Measurements from ENCODE around the gene PTGDS. TPM values are rescaled to one million over a fixed set of nuclear protein-coding genes. Genes with fewer than 3 reads are reported as not detected.
A peak's percentile ranks its signal among the peaks of the same experiment; 100 is the strongest.

Gene PTGDS
- total RNA-seq, 2 donors from 2014 or later = 15.9 to 26.1 TPM

DNA sequence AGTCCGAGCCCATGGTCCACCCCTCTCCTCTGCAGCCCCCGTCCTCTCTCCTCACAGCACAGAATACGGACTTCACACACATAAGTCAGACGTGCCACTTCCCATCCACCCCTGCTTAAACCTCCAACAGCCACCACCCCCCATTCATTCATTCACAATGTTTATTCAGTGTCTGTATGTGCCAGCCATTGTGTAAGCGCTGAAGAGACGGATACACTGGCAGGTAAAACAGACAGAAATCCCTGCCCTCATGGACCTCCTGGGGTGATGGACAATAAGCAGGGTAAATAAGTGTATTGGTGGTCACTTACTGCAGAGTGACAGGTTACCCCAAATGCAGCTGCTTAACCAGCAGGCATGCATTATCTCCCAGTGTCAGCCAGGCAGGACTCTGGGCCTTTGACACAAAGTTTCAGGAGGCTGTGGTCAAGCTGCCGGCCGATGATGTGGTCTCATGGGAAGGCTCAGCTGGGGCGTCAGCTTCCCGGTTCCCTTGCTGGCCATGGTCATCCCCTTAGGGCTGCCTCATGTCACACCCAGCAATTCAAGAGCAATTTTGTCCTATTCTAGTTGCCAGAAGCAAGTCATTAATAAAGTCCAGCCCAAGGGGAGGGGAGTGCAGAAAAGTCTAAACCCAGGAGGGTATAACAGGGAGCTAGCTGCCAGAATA, 13.1 kb downstream of the PTGDS start:
- intact Hi-C loops (cut with DNase I) = no loop called here
- H3K36me3 ChIP-seq = no peaks in the 10 kb centered on the region
- no peak overlapping the region for H3K27ac ChIP-seq
- no peak for DNase-seq
- no peaks in the 10 kb centered on the region for H3K9me3 ChIP-seq
- peaks cover 10% of the 10 kb centered on the region for H3K27me3 ChIP-seq
- H3K4me1 ChIP-seq = peaks cover 4% of the 10 kb centered on the region
- no peak overlapping the region for H3K9ac ChIP-seq (ENCODE audit: low read depth in 2 of 2, low read length in 2 of 2)
- TF ChIP-seq, protein P1, sequence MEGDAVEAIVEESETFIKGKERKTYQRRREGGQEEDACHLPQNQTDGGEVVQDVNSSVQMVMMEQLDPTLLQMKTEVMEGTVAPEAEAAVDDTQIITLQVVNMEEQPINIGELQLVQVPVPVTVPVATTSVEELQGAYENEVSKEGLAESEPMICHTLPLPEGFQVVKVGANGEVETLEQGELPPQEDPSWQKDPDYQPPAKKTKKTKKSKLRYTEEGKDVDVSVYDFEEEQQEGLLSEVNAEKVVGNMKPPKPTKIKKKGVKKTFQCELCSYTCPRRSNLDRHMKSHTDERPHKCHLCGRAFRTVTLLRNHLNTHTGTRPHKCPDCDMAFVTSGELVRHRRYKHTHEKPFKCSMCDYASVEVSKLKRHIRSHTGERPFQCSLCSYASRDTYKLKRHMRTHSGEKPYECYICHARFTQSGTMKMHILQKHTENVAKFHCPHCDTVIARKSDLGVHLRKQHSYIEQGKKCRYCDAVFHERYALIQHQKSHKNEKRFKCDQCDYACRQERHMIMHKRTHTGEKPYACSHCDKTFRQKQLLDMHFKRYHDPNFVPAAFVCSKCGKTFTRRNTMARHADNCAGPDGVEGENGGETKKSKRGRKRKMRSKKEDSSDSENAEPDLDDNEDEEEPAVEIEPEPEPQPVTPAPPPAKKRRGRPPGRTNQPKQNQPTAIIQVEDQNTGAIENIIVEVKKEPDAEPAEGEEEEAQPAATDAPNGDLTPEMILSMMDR (IDR thresholded peaks at IDR 0.05) = no peak
- H3K4me3 ChIP-seq = no peak overlapping the region

DNA sequence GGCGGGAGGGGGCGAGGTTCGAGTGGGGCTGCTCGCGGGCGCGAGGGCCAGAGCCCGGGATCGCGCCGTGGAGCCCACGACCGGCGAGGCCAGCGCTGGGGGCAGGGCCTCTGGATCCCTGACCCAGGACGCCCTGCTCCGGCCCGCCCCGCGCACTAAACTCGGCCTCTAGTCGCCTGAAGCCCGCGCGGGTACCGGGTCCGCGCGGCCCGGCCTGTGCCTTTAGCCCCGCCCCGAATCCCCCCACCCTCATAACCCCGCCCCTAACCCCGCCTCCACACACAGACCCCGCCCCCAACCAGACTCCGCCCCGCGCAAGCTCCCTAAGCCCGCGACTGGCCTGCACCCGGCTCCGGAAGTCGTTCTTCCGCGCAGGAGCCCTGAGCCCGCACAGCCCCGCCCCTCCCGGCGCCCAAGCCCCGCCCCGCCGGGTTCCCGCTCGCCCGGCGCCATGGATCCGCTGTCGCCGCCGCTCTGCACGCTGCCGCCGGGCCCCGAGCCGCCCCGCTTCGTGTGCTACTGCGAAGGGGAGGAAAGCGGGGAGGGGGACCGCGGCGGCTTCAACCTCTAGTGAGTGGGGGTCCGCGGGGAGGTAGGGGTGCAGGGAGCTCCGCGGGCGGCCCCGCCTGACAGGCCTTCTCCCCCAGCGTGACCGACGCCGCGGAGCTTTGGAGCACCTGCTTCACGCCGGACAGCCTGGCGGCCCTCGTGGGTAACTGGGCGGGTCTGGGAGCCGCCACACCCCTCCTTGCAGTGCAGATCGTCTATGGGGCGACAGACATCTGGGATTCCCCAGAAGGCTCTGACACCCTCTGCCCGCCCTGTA, 14.9 kb downstream of the PTGDS start, which contains the start of gene PAXX:
Gene PAXX (plus strand): TSS at position 430 of the 826 bp plus-strand sequence. CDS start 22 bp downstream, at position 452.
- intact Hi-C loops (cut with DNase I) = no loop called here
- peaks cover 15% of the 10 kb centered on the region for H3K4me1 ChIP-seq

DNA sequence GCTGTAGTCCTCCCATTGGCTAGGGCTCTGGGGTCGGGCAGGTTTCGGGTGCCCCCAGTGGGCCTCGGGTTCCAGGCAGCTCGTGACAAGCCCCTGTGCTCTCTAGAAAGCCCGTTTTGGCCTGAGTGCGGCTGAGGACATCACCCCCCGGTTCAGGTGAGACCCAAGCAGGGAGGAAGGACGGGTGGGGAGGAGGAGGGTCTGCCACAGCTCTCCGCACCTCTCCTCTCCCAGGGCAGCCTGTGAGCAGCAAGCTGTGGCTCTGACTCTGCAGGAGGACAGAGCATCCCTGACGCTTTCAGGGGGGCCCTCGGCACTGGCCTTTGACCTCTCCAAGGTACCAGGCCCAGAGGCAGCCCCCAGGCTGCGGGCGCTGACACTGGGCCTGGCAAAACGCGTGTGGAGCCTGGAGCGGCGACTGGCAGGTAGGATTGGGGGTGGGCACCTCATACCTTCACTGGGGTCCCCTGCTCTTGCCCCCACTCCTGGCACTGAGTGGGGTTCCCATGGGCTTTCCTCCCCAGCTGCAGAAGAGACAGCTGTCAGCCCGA, 15.6 kb downstream of the PTGDS start:
- no peak for DNase-seq
- Histone ChIP-seq H3K36me3 (no peaks in the 10 kb centered on the region), H3K4me1 (peaks cover 18% of the 10 kb centered on the region)

More for the DNA sequence above, 14.9 kb downstream of the PTGDS start, which contains the start of gene PAXX:
- Histone ChIP-seq H3K27ac (peak within 1 kb of the TSS; percentile 95), H3K9ac (ENCODE audit: low read depth in 2 of 2, low read length in 2 of 2) (peak within 1 kb of the TSS; percentile 77 to 87), H3K4me3 (peak within 1 kb of the TSS; percentile 74), H3K27me3 (no peaks in the 10 kb centered on the region), H3K9me3 (no peaks in the 10 kb centered on the region), H3K36me3 (no peaks in the 10 kb centered on the region)
- TF ChIP-seq, protein P1 (IDR thresholded peaks at IDR 0.05) = no peak
- DNase-seq = peak; percentile 95

DNA sequence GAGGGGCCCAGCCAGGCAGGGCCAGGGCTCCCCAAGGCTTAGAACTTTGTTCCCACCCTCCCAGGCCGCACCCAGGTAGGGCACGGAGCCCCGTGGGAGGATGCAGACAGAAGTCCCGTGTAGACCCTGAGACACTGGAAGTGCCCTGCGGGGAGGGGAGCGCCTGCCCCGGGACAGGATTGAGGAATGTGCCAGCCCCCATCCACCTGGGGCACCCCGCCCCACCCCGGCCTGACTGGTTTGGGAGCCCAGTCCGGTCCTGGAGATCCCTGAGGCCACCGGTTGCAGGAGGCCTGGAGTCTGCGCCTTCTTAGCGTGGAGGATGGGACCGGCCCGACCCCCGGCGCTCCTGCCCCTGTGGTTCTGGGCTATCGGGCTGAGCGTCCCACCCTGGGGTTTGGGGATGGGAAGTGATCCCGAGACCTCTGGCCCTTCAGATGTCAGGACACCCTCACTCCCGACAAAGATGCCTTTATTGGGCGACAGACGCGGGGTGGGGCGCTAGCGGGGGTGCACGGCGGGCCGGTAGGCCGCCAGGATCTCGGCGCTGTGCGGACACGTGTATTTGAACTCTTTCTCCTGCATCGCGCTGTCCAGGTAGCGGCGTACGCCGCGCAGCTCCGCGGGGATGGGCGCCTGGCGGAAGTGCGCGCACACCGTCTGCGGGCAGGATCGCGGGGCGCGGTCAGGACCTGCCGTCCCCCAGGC, 17.0 kb downstream of the PTGDS start:
- no peaks in the 10 kb centered on the region for H3K36me3 ChIP-seq
- no peaks in the 10 kb centered on the region for H3K9me3 ChIP-seq
- H3K4me1 ChIP-seq = peaks cover 18% of the 10 kb centered on the region
- H3K27me3 ChIP-seq = no peaks in the 10 kb centered on the region
- H3K4me3 ChIP-seq = no peak overlapping the region
- no peak for DNase-seq
- no peak overlapping the region for H3K9ac ChIP-seq (ENCODE audit: low read depth in 2 of 2, low read length in 2 of 2)
- intact Hi-C loops (cut with DNase I) = no loop called here
- no peak overlapping the region for H3K27ac ChIP-seq
- TF ChIP-seq, protein P1 (IDR thresholded peaks at IDR 0.05) = no peak

More for the DNA sequence above, 15.6 kb downstream of the PTGDS start:
- Histone ChIP-seq H3K27ac (peak overlapping the region; percentile 95), H3K27me3 (no peaks in the 10 kb centered on the region), H3K9ac (ENCODE audit: low read depth in 2 of 2, low read length in 2 of 2) (peak overlapping the region; percentile 77 to 87), H3K9me3 (no peaks in the 10 kb centered on the region), H3K4me3 (peak overlapping the region; percentile 74)
- TF ChIP-seq, protein P1 (IDR thresholded peaks at IDR 0.05) = no peak
- intact Hi-C loops (cut with DNase I) = no loop called here

DNA sequence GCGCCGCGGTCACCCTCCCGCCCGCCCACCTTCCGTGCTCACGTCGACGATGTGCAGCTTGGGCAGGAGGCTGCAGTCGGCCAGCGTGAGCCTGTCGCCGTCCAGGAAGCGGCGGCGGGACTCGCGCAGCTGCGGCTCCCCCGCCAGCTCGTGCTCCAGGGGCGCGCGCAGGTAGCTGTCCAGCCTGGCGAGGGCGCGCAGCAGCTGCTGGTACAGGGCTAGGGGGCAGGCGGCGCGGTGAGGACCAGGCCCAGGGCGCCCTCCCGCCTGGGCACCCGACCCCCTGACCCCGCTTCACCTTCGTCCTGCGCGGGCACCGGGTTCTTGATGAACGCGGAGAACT, 17.6 kb downstream of the PTGDS start:
- Histone ChIP-seq H3K27me3 (no peaks in the 10 kb centered on the region), H3K36me3 (no peaks in the 10 kb centered on the region), H3K4me1 (peaks cover 18% of the 10 kb centered on the region), H3K9me3 (no peaks in the 10 kb centered on the region), H3K27ac (no peak overlapping the region), H3K9ac (ENCODE audit: low read depth in 2 of 2, low read length in 2 of 2) (no peak overlapping the region), H3K4me3 (no peak overlapping the region)
- intact Hi-C loops (cut with DNase I) = no loop called here
- TF ChIP-seq, protein P1 (IDR thresholded peaks at IDR 0.05) = no peak
- no peak for DNase-seq
